ENCODE measurements around the gene SKP2.

DNA sequence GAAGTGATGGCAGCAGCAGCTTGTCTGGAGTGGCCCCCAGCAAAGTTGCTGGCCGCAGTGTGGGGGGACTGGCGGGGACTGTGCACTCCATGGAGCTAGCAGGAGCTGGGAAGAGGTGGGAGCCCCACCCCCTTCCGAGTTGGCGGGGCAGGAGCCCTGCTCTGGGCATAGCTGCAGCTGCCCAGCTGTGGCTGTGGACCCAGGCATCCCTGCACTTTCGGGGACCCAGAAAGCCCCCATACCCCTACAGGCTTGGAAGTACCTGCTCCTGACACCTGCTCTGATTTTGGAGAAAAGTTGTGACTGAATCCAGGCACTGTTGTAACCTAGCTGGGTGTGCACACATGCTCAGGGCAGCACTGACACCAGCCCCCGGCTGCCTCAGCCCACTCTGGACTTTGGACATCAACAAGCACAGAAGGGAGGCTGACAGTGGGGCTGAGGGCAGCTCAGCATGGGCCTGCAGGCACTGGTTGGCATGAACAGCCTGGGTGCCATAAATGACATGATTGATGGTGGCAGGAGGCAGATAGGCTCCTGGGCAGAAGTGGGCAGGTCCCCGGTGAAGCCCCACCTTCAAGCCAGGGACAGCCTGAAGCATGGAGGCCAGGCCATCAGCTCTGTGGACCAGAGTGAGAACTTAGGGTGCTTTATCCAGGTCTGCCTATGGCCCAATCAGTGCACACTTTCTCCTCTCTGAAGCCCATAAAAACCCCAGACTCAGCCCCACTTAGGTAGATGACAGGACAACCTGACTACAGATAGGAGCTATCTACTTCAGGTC, 12.8 kb upstream of the SKP2 start:
- no peak for TF ChIP-seq CTCF (IDR thresholded peaks at IDR 0.05)
- TF ChIP-seq POLR2A (IDR thresholded peaks at IDR 0.05) = no peak
- TF ChIP-seq EP300 (IDR thresholded peaks at IDR 0.05) = no peak
